Mucosa of descending colon (tissue), 3 donors: ENCODE measurements around the gene C4BPA. TPM values are rescaled to one million over a fixed set of nuclear protein-coding genes. Genes with fewer than 3 reads are reported as not detected.

Experiments used
- ATAC-seq: fragments of 200-7000 bp; cut with Tn5 transposase; one replicate; pipeline ENCODE4 v1.9.1; 2020; ENCODE audit warnings: mild to moderate bottlenecking, moderate library complexity
- DNase-seq, 3 donors: peaks; one replicate each; pipeline ENCODE4 v3.0.0-alpha.2; 2020
- H3K36me3 ChIP-seq: fragments of 200-600 bp; one replicate; pipeline ENCODE4 v1.8.0; 2021; ENCODE audit warnings: low read depth, mild to moderate bottlenecking
- H3K4me1 ChIP-seq: fragments of 200-600 bp; one replicate; pipeline ENCODE4 v1.8.0; 2021; ENCODE audit warnings: low read depth, mild to moderate bottlenecking
- H3K4me3 ChIP-seq: fragments of 200-600 bp; one replicate; pipeline ENCODE4 v1.8.0; 2021; ENCODE audit warnings: mild to moderate bottlenecking
- H3K9me3 ChIP-seq: fragments of 200-600 bp; one replicate; pipeline ENCODE4 v1.8.0; 2021; ENCODE audit warnings: mild to moderate bottlenecking
- CTCF ChIP-seq: fragments of 200-600 bp; IDR thresholded peaks from one replicate; pipeline ENCODE4 v1.8.0; 2022; ENCODE audit warnings: antibody characterized with exemption, mild to moderate bottlenecking
- intact Hi-C, 2 donors: fragments of 100-400 bp; cut with DNase I in 1 of 2; cut with micrococcal nuclease in 1 of 2; formaldehyde crosslinking; loops; one replicate each; pipeline versions ENCODE4 v1.11.0 to v1.11.1; 2022; cut with DNase I, micrococcal nuclease
- total RNA-seq, 3 donors: library from RNA; stranded (reverse); fragmentation: NEBNext Ultra II Directional in 2 of 3; extraction: Animal tissue kit (Norgen Biotek cat#: 25700) in 2 of 3; gene quantifications; one replicate each; pipeline versions ENCODE4 v1.2.1 to v1.2.4, GENCODE V29; 2021 to 2023
- donor health status: DM: no; HTN: no; CAD: no; lungs with moderate emphysema.
- donor health status: DM: no; HTN: no; CAD: no.
- donor health status: DM: no; HTN: yes; CAD: no.

Gene C4BPA
- total RNA-seq, 3 donors from 2014 or later = 1.5 to 5.9 (median 1.9) TPM

GRCh38 chr1:207188901-207189300, 84.9 kb downstream of the C4BPA start:
- Histone ChIP-seq H3K9me3 (no peaks in the 10 kb centered on the region), H3K36me3 (no peaks in the 10 kb centered on the region), H3K4me3 (no peak overlapping the region), H3K4me1 (no peaks in the 10 kb centered on the region)
- ATAC-seq (no peak), DNase-seq (no peak)
- intact Hi-C loops = no loop called here
- no peak for TF ChIP-seq CTCF

- no peak overlapping the region for H3K4me3 ChIP-seq
- intact Hi-C loops = no loop called here
- no peaks in the 10 kb centered on the region for H3K9me3 ChIP-seq
- no peaks in the 10 kb centered on the region for H3K36me3 ChIP-seq
- H3K4me1 ChIP-seq = no peaks in the 10 kb centered on the region
- no peak for TF ChIP-seq CTCF
- DNase-seq = no peak
- no peak for ATAC-seq
These were observed 87.0 kb downstream of the C4BPA start for GRCh38 chr1:207191061-207191460.

- no peaks in the 10 kb centered on the region for H3K4me1 ChIP-seq
- ATAC-seq (no peak), DNase-seq (no peak)
- no peaks in the 10 kb centered on the region for H3K9me3 ChIP-seq
- H3K4me3 ChIP-seq = no peak overlapping the region
- intact Hi-C loops = no loop called here
- no peak for TF ChIP-seq CTCF
- no peaks in the 10 kb centered on the region for H3K36me3 ChIP-seq
These were observed 87.7 kb downstream of the C4BPA start for GRCh38 chr1:207191776-207192175.

GRCh38 chr1:207194197-207194596, 90.2 kb downstream of the C4BPA start:
- Histone ChIP-seq H3K9me3 (no peaks in the 10 kb centered on the region), H3K36me3 (no peaks in the 10 kb centered on the region), H3K4me3 (no peak overlapping the region), H3K4me1 (no peaks in the 10 kb centered on the region)
- no peak for TF ChIP-seq CTCF
- intact Hi-C loops = no loop called here
- DNase-seq = no peak
- no peak for ATAC-seq

Other genes starting within 250 kb of the C4BPA start
- not detected for gene IL20, start 238.6 kb upstream of the C4BPA start, total RNA-seq
- gene IL24, start 206.8 kb upstream of the C4BPA start, total RNA-seq = not detected
- gene FCMR, start 182.3 kb upstream of the C4BPA start, total RNA-seq = 1 to 10 TPM; 1.6 to 5.6 (median 4.6) TPM
- gene PIGR, start 157.8 kb upstream of the C4BPA start, total RNA-seq = over 10,000 TPM in 1 of 3 donors, 1,000 to 10,000 TPM in 2; 4,355 to 12,072 (median 9,452) TPM
- under 1 TPM; 0.41 to 0.98 (median 0.84) TPM for gene FCAMR, start 133.8 kb upstream of the C4BPA start, total RNA-seq
- gene C1orf116, start 71.5 kb upstream of the C4BPA start, total RNA-seq = 10 to 100 TPM in 2 of 3 donors, 1 to 10 TPM in 1; 8.7 to 31.0 (median 25.4) TPM
- 1 to 10 TPM; 5.8 to 7.8 (median 7.8) TPM for gene YOD1, start 53.0 kb upstream of the C4BPA start, total RNA-seq
- 100 to 1,000 TPM in 1 of 3 donors, 10 to 100 TPM in 2; 45.1 to 118 (median 90.2) TPM for gene PFKFB2, start 51.0 kb upstream of the C4BPA start, total RNA-seq
- gene C4BPB, start 15.4 kb upstream of the C4BPA start, total RNA-seq = 10 to 100 TPM in 1 of 3 donors, 1 to 10 TPM in 2; 4.4 to 20.0 (median 7.2) TPM
- gene CD55, start 217.4 kb downstream of the C4BPA start, total RNA-seq = 10 to 100 TPM; 40.1 to 53.0 (median 50.8) TPM